DMS53 (cell line): ENCODE results near the gene NRP2.

Source experiments
- DNase-seq: peaks from one replicate; lab custom pipeline; 2025; lab: John Stamatoyannopoulos, UW

Gene NRP2

GRCh38 chr2:205686783-205687640, 4.7 kb downstream of the NRP2 start:
- no peak for DNase-seq

- no peak for DNase-seq
These were observed 5.3 kb downstream of the NRP2 start for GRCh38 chr2:205687641-205687956.

GRCh38 chr2:205688417-205689200, 6.3 kb downstream of the NRP2 start:
- DNase-seq = peak; percentile 7

GRCh38 chr2:205689820-205690219, 7.5 kb downstream of the NRP2 start:
- DNase-seq = no peak

- no peak for DNase-seq
These were observed 9.8 kb downstream of the NRP2 start for GRCh38 chr2:205692104-205692503.

DNA sequence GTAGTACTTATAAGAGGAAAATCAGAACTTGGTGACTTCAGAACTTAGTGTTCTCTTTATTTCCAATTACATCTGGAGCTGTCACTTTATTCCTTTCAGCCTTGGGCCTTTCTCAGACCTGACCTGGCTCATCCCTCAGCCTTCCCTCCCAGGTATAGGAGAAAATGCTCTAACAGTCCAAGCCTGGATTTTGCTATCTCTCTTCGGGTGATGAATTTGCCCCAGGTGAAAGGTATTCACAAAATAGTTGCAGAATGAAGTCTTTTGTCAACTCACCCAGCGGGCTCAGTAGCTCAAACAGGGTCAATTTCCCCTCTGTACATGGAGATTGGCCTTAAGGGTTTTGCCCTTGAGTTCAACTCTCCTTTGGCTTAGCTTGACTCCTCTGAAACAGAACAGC, 12.0 kb downstream of the NRP2 start:
- no peak for DNase-seq

GRCh38 chr2:205695460-205695991, 13.2 kb downstream of the NRP2 start:
- no peak for DNase-seq

GRCh38 chr2:205696331-205696926, 14.1 kb downstream of the NRP2 start:
- DNase-seq = peak; percentile 43

- DNase-seq = no peak
These were observed 14.7 kb downstream of the NRP2 start for GRCh38 chr2:205696927-205697441.

GRCh38 chr2:205698286-205699268, 16.3 kb downstream of the NRP2 start:
- DNase-seq = no peak

- DNase-seq = no peak
These were observed 17.4 kb downstream of the NRP2 start for GRCh38 chr2:205699515-205700289.

GRCh38 chr2:205700331-205701132, 18.2 kb downstream of the NRP2 start:
- DNase-seq = peak; percentile 58

GRCh38 chr2:205701509-205701908, 19.2 kb downstream of the NRP2 start:
- DNase-seq = no peak

DNA sequence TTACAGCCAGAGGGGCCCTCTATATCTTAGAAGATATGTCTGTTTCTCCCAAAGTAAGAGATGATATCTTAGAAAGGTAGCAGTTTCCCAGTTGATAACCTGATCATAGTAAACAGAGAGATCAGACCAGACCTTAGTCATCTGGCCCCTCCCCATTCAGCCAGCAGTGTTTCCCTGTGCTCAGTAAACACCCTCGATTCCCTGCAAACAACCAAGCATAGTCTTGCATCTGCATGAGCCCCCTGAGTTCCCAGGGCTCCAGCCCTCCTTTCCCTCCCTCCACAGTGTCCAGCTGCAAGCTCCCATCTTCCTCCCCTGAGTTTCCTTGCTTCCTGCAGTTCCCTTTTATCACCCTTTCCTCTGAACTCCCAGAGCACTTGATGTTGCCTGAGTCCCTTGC, 20.3 kb downstream of the NRP2 start:
- DNase-seq = peak; percentile 71

- no peak for DNase-seq
These were observed 21.3 kb downstream of the NRP2 start for GRCh38 chr2:205703471-205704126.

- peak; percentile 52 for DNase-seq
These were observed 21.9 kb downstream of the NRP2 start for GRCh38 chr2:205704127-205704741.

- peak; percentile 30 for DNase-seq
These were observed 23.4 kb downstream of the NRP2 start for GRCh38 chr2:205705511-205706349.
